ENCODE measurements around the gene NTMT2. TPM values are rescaled to one million over a fixed set of nuclear protein-coding genes. Genes with fewer than 3 reads are reported as not detected.

NTMT2 gene
- polyA plus RNA-seq, 1 donor (not counting 4 experiments of a cell fraction or from before 2014, with no cell fraction given), result not detected

DNA sequence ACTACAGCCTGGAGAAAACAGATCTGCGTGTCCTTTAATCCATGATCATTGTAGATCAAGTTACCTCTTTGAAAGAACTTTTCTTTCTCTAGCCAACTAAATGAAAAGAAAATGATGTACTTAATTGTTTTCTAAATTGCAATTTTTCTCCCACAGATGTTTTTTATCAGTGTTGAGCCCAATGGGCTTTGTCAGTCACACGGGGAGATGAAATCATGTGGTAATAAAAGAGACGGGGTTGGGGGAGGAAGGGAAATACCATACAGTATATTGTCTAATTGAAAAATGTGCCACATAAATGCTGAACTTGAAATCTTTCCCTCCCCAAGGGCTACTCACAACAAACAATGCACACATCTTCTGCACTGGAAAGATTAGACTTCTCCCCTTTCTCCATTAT, 58.4 kb downstream of the NTMT2 start:
- Histone ChIP-seq H3K79me2 (ENCODE audit: control insufficient read depth, insufficient read depth, low read length) (no peaks in the 10 kb centered on the region), H2AFZ (ENCODE audit: control insufficient read depth, low read length) (no peak overlapping the region), H3K9me1 (ENCODE audit: control insufficient read depth, extremely low read depth, insufficient read depth, low read length) (no peaks in the 10 kb centered on the region), H4K20me1 (ENCODE audit: control insufficient read depth, extremely low read depth, insufficient read depth, low read length) (no peaks in the 10 kb centered on the region), H3K27me3 (ENCODE audit: control insufficient read depth, extremely low read depth, insufficient read depth, low read length) (no peaks in the 10 kb centered on the region), H3K9me3 (ENCODE audit: control insufficient read depth, low read depth, low read length) (no peaks in the 10 kb centered on the region), H3K4me3 (ENCODE audit: control insufficient read depth in 2 of 3, extremely low read depth in 1 of 3, insufficient read depth in 2 of 3, low read depth in 1 of 3, low read length in 3 of 3) (no peak overlapping the region), H3K9ac (ENCODE audit: control insufficient read depth, extremely low read depth, insufficient read depth, low read length) (no peak overlapping the region), H3K27ac (ENCODE audit: control insufficient read depth, insufficient read depth, low read length) (no peak overlapping the region), H3K4me1 (ENCODE audit: control insufficient read depth, extremely low read depth, insufficient read depth, low read length) (no peaks in the 10 kb centered on the region), H3K36me3 (ENCODE audit: control insufficient read depth in 2 of 2, extremely low read depth in 1 of 2, insufficient read depth in 2 of 2, low read length in 2 of 2) (no peaks in the 10 kb centered on the region), H3K4me2 (ENCODE audit: control insufficient read depth, extremely low read depth, insufficient read depth, low read depth, low read length) (no peak overlapping the region)
- no peak for DNase-seq (ENCODE audit: low read depth, low spot score)
- no peak for FAIRE-seq
- dilution Hi-C loops (cut with MboI; ENCODE audit: extremely low pct_ligation_motif_present, low sequenced_read_pairs), result no loop called here
- TF ChIP-seq CTCF (optimal IDR thresholded peaks at IDR 0.05 in 1 of 3, IDR thresholded peaks at IDR 0.05 in 1 of 3, conservative IDR thresholded peaks at IDR 0.05 in 1 of 3; ENCODE audit: extremely low read depth in 1 of 3, insufficient read depth in 2 of 3, low read length in 3 of 3) (no peak), EZH2 (IDR thresholded peaks at IDR 0.05; ENCODE audit: low read length) (no peak)

DNA sequence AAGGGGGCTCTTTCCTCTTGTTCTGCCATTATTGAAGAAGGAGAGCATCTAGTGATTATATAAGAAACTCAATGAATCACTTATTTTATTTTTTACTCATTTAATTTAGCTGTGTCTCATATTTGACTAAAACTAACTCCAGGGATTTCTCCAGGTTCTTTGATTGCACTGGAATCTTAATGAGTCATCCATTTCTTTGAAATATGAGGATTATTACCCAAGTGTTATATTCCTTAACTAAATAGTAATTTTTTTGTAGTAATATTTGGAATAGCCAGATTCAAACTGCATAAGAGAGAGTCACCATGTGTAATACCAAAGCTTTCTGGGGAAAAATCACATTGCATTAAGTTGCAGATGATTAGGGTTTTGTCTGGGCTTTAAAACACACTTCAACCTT, 59.5 kb downstream of the NTMT2 start:
- H4K20me1 ChIP-seq (ENCODE audit: control insufficient read depth, extremely low read depth, insufficient read depth, low read length), result no peaks in the 10 kb centered on the region
- no peak for FAIRE-seq
- H3K27ac ChIP-seq (ENCODE audit: control insufficient read depth, insufficient read depth, low read length), result no peak overlapping the region
- H3K9me3 ChIP-seq (ENCODE audit: control insufficient read depth, low read depth, low read length), result no peaks in the 10 kb centered on the region
- H3K4me1 ChIP-seq (ENCODE audit: control insufficient read depth, extremely low read depth, insufficient read depth, low read length), result no peaks in the 10 kb centered on the region
- no peaks in the 10 kb centered on the region for H3K36me3 ChIP-seq (ENCODE audit: control insufficient read depth in 2 of 2, extremely low read depth in 1 of 2, insufficient read depth in 2 of 2, low read length in 2 of 2)
- dilution Hi-C loops (cut with MboI; ENCODE audit: extremely low pct_ligation_motif_present, low sequenced_read_pairs), result no loop called here
- no peaks in the 10 kb centered on the region for H3K79me2 ChIP-seq (ENCODE audit: control insufficient read depth, insufficient read depth, low read length)
- H3K9ac ChIP-seq (ENCODE audit: control insufficient read depth, extremely low read depth, insufficient read depth, low read length), result no peak overlapping the region
- DNase-seq (ENCODE audit: low read depth, low spot score), result no peak
- H3K4me2 ChIP-seq (ENCODE audit: control insufficient read depth, extremely low read depth, insufficient read depth, low read depth, low read length), result no peak overlapping the region
- TF ChIP-seq EZH2 (IDR thresholded peaks at IDR 0.05; ENCODE audit: low read length) (no peak), CTCF (optimal IDR thresholded peaks at IDR 0.05 in 1 of 3, IDR thresholded peaks at IDR 0.05 in 1 of 3, conservative IDR thresholded peaks at IDR 0.05 in 1 of 3; ENCODE audit: extremely low read depth in 1 of 3, insufficient read depth in 2 of 3, low read length in 3 of 3) (no peak)
- no peak overlapping the region for H3K4me3 ChIP-seq (ENCODE audit: control insufficient read depth in 2 of 3, extremely low read depth in 1 of 3, insufficient read depth in 2 of 3, low read depth in 1 of 3, low read length in 3 of 3)
- no peaks in the 10 kb centered on the region for H3K9me1 ChIP-seq (ENCODE audit: control insufficient read depth, extremely low read depth, insufficient read depth, low read length)
- H3K27me3 ChIP-seq (ENCODE audit: control insufficient read depth, extremely low read depth, insufficient read depth, low read length), result no peaks in the 10 kb centered on the region
- H2AFZ ChIP-seq (ENCODE audit: control insufficient read depth, low read length), result no peak overlapping the region
